GM19035 (cell line): ENCODE measurements around the gene FUT7.
"Not testable (repeated sequence)": the region's sequence is repeated elsewhere in the genome, so short reads cannot be mapped to it uniquely, and the experiment has no call there.

Experiments
- ATAC-seq: cut with Tn5 transposase; IDR thresholded peaks from one replicate; pipeline ENCODE4 v1.9.1; 2021; ENCODE audit not compliant: unreplicated experiment

FUT7 gene

DNA sequence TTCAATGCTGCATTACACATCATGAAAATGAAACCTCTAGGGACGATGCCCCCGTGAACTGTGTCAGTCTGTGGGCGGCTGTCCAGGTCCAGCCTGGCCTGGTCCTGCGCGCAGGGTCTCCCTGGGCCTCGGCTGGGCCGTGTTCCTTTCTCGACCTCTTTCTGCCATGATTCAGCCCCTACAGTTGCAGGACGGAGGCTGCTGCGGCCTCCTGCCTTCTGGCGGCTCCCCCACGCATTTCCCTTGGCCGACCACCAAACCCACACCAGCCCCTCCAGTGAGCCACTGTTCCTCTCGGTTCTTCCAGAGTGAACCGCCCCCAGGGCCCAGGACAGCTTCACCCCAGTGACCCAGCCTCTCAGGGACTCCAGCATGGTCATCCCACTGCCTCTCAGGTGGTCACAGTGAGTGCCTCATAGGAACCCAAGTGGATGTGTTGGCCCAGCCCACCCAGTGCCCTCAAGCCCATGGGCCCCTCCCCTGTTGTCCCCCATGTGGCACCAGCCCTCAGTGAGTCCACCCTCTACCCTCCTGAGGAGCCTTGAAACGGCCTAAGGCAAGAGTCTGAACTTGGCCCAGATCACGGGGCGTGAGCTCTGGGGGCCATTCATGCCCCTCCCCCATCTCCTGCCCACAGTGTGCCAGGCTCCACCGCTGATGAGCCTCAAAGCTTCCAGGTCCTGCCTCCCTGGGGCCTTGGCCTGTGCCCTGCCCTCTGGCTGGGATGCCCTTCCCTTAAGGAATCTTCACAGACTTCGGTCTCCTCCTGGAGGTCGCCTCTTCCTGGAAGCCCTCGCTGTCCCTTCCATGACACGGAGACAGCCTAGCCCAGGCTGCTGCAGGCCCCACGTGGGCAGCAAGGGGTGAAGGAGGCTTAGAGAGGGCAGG, 25.5 kb downstream of the FUT7 start:
- no peak for ATAC-seq

DNA sequence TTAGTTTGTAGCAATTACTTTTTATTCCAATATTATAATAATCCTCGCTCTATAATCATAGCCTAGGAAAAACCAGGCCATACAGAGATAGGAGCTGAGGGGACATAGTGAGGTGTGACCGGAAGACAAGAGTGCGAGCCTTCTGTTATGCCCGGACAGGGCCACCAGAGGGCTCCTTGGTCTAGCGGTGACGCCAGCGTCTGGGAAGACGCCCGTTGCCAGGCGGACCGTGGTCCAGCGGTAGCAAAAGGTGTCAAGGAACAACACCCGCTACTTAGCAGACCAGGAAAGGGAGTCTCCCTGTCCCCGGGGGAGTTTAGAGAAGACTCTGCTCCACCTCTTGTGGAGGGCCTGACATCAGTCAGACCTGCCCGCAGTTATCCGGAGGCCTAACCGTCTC, 27.6 kb downstream of the FUT7 start:
- ATAC-seq, result not testable (repeated sequence)

DNA sequence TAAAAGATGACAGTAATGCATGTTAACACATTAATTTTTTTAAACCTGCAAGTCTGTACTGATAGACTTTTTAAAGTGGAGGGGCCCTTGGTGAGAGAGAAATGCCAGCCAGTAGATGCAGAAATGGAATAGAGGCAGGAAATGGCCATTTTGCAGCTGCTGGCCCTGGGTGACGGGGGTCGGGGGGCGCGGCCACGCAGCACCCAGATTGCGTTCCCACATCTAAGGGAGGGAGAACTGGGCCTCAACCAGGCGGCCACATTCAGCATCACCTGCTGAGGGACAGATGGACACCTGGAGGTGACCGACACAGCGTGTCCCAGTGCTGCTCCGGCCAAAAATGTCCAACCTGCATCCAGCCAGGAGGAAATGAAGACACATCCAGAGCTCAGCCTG, 29.2 kb downstream of the FUT7 start:
- ATAC-seq, result no peak

DNA sequence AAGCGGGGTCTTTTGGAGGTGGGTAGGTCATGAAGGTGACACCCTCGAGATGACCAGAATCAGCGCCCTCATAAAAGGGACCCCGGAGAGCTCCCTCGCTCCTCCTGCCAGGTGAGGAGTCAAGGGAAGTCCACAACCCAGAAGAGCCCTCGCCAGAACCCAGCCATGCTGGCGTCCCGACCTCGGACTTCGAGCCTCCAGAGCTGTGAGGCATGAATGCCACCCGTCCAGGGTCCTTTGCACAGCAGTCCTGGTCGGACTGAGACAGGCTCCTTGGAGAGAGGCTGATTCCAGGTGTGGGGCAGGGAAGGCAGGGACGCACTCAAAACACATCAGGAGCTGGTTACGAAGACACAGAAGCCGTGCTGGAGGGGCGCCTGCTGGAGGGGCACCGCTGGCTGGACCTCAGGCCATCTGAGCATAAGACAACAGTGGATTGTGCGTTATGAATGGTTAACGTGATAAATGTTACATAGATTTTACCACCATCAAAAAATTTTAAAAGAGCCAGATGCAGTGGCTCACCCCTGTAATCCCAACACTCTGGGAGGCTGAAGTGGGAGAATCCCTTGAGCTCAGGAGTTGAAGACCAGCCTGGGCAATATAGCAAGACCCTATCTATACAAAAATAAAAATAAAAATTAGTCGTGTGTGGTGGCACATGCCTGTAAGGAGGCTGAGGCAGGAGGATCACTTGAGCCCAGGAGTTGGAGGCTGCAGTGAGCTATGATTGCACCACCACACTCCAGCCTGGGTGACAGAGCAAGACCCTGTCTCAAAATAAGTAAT, 29.8 kb downstream of the FUT7 start:
- ATAC-seq, result no peak

DNA sequence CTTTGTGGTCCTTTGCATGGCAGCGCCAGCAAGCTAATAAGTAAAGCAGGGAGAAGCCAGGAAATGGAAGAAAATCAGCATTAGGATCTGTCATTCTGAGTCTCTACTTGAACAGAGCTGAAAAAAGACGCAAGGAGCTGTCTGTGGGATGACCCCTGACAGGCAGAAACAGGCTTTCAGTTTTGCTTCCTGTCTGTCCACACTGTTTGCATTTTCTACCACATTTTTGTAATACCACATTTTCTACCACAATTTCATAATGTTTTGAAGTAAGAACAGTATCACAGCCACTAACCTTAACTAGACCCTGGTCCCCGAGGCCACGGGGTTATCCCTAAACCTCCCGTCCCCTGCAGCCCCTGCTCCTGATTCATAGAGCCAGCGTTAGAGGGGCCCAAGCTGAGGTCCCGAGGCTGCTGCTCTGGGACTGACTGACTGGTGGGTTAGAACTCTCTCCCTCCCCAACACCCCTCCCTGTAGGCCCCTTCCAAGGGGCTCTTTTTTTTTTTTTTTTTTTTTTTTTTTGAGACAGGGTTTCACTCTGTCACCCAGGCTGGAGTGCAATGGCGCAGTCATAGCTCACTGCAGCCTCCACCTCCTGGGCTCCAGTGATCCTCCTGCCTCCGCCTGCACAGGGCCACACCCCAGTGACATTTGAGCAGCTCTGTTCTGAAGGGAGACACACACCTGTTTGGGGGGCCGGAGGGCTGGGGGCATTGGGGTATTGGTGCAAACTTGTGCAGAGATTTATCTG, 31.5 kb downstream of the FUT7 start:
- peak; percentile 81 for ATAC-seq

DNA sequence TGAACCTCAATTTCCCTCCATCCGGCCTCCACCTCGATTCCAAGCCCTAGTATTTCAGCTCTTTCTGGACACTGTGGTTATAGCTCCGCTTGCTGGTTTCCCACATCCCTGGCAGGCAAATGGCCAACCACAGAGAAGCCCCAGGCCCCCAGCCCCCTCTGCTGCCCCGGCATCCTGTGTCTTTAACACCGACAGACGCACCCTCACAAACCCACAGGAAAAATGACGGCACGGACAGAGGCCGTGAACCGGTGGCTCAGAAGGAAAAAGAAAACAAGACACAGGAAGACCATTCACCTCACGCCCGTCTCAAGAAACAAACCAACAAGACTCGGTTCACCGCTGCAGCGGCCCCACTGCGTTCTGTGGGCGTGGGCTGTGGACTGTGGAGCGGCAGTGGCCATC, 34.1 kb downstream of the FUT7 start:
- no peak for ATAC-seq

DNA sequence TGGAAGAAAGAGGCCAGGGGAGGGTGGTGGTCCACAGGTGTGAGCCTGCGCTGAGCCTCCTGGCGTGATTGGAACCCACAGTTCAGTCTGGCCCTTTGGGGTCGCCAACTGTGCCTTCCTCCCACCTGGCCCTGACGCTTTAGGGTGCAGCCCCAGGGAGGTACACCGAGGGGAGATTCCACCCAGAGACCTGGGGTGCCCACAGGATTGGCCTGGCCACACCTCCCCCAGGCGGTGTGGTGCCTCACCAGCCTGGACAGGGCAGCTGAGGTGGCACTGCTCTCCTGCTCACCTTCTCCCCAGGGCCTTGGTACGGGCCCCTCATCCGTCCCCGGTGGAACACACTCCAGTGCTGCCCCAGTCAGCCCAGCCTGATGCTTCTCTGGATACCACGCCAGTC, 34.5 kb downstream of the FUT7 start:
- no peak for ATAC-seq

DNA sequence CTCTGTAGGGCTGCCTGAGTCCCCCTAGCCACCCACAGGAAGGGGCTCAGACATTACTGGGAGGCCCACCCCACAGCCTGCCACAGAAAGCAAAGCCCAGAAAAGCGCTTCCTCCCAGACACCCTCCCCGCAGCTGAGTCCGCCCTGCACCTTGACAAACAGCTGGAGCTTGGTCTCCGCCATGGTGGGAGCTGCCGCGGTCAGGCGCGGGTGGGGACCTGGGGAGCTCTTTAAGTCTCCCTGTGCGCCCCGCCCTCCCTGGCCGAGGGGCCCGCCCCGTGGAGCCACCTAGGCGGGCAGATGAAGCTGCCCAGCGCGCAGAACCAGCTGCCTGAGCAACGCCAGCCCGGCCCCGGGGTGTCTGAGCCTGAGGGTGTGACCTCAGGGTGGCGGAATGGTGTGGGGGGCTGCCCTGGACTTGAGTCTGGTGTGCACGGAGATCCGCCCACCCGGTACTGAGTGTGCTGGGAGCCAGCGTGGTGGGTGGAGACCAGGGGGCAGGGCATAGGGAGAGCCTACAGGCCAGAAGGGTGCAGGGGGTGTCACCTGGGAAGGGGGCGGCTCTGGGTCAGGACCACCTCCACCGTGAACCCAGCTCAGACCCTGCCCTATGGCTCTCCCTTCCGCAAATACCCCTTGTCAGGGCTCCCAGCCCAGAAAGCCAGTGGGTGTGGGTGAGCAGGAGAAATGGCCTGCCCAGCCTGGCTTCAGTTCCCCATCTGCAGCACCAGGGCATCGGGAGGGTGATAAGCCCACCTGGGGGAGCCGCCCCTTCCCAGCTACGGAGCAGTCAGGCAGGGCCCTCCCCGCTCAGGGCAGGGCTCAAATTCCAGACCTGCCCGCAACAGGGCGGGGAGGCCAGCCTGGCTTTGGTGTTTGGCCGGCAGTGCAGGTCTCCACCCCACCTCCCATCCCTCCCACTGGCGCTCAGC, 35.3 kb downstream of the FUT7 start, which contains the start of gene CLIC3:
Gene CLIC3 (minus strand): TSS at position 208 of the 932 bp plus-strand sequence. CDS start 25 bp downstream, at position 183.
- no peak for ATAC-seq

DNA sequence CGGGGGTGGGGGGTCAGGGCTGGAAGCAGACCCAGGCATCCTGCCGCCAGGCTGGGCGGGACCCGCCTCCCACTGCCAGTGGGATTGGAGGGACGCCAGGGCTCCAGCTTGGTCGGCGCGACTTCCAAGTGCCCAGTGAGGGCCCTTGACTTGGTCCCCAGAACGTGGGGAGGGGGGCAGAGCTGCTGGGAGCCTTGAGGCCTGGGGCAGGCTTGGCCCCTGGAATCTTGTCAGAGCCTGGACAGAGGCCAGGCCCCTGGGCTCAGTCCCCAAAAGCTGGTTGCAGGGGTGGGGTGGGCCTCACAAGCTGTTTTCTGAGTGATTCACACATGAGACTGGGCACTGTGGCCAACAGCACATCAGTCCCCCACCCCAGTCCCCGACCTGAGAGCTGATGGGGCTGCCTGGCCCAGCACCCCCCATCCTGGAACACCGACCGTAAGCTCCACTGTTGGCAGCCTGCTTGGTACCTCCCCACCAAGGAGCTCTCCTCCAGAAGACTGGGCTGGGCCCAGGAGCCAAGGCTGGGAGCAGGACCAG, 36.0 kb downstream of the FUT7 start:
- no peak for ATAC-seq

DNA sequence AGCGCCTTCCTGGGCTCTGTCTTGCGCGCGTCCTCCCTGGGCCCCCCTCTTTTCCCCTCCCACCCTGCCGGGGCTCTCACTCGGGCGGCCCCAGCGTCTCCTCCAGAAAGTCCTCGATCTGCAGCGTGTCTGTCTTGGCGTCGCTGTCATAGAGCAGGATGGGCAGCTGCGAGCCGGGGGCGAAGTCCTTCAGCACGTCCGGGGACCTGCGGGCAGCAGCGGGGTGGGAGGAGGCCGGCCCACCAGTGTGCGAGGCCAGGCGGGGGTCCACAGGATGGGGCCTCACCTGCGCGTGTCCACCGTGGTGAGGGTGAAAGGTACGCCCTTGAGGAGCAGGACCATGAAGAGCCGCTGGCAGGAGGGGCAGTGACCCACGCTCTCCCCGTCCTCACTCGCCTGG, 36.5 kb downstream of the FUT7 start:
- no peak for ATAC-seq

DNA sequence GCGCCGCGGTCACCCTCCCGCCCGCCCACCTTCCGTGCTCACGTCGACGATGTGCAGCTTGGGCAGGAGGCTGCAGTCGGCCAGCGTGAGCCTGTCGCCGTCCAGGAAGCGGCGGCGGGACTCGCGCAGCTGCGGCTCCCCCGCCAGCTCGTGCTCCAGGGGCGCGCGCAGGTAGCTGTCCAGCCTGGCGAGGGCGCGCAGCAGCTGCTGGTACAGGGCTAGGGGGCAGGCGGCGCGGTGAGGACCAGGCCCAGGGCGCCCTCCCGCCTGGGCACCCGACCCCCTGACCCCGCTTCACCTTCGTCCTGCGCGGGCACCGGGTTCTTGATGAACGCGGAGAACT, 37.0 kb downstream of the FUT7 start:
- no peak for ATAC-seq

DNA sequence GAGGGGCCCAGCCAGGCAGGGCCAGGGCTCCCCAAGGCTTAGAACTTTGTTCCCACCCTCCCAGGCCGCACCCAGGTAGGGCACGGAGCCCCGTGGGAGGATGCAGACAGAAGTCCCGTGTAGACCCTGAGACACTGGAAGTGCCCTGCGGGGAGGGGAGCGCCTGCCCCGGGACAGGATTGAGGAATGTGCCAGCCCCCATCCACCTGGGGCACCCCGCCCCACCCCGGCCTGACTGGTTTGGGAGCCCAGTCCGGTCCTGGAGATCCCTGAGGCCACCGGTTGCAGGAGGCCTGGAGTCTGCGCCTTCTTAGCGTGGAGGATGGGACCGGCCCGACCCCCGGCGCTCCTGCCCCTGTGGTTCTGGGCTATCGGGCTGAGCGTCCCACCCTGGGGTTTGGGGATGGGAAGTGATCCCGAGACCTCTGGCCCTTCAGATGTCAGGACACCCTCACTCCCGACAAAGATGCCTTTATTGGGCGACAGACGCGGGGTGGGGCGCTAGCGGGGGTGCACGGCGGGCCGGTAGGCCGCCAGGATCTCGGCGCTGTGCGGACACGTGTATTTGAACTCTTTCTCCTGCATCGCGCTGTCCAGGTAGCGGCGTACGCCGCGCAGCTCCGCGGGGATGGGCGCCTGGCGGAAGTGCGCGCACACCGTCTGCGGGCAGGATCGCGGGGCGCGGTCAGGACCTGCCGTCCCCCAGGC, 37.6 kb downstream of the FUT7 start:
- ATAC-seq, result no peak

DNA sequence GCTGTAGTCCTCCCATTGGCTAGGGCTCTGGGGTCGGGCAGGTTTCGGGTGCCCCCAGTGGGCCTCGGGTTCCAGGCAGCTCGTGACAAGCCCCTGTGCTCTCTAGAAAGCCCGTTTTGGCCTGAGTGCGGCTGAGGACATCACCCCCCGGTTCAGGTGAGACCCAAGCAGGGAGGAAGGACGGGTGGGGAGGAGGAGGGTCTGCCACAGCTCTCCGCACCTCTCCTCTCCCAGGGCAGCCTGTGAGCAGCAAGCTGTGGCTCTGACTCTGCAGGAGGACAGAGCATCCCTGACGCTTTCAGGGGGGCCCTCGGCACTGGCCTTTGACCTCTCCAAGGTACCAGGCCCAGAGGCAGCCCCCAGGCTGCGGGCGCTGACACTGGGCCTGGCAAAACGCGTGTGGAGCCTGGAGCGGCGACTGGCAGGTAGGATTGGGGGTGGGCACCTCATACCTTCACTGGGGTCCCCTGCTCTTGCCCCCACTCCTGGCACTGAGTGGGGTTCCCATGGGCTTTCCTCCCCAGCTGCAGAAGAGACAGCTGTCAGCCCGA, 39.0 kb downstream of the FUT7 start:
- peak; percentile 13 for ATAC-seq

DNA sequence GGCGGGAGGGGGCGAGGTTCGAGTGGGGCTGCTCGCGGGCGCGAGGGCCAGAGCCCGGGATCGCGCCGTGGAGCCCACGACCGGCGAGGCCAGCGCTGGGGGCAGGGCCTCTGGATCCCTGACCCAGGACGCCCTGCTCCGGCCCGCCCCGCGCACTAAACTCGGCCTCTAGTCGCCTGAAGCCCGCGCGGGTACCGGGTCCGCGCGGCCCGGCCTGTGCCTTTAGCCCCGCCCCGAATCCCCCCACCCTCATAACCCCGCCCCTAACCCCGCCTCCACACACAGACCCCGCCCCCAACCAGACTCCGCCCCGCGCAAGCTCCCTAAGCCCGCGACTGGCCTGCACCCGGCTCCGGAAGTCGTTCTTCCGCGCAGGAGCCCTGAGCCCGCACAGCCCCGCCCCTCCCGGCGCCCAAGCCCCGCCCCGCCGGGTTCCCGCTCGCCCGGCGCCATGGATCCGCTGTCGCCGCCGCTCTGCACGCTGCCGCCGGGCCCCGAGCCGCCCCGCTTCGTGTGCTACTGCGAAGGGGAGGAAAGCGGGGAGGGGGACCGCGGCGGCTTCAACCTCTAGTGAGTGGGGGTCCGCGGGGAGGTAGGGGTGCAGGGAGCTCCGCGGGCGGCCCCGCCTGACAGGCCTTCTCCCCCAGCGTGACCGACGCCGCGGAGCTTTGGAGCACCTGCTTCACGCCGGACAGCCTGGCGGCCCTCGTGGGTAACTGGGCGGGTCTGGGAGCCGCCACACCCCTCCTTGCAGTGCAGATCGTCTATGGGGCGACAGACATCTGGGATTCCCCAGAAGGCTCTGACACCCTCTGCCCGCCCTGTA, 39.7 kb downstream of the FUT7 start, which contains the start of gene PAXX:
Gene PAXX (plus strand): TSS at position 430 of the 826 bp plus-strand sequence. CDS start 22 bp downstream, at position 452.
- peak; percentile 82 for ATAC-seq

DNA sequence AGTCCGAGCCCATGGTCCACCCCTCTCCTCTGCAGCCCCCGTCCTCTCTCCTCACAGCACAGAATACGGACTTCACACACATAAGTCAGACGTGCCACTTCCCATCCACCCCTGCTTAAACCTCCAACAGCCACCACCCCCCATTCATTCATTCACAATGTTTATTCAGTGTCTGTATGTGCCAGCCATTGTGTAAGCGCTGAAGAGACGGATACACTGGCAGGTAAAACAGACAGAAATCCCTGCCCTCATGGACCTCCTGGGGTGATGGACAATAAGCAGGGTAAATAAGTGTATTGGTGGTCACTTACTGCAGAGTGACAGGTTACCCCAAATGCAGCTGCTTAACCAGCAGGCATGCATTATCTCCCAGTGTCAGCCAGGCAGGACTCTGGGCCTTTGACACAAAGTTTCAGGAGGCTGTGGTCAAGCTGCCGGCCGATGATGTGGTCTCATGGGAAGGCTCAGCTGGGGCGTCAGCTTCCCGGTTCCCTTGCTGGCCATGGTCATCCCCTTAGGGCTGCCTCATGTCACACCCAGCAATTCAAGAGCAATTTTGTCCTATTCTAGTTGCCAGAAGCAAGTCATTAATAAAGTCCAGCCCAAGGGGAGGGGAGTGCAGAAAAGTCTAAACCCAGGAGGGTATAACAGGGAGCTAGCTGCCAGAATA, 41.5 kb downstream of the FUT7 start:
- ATAC-seq, result no peak

DNA sequence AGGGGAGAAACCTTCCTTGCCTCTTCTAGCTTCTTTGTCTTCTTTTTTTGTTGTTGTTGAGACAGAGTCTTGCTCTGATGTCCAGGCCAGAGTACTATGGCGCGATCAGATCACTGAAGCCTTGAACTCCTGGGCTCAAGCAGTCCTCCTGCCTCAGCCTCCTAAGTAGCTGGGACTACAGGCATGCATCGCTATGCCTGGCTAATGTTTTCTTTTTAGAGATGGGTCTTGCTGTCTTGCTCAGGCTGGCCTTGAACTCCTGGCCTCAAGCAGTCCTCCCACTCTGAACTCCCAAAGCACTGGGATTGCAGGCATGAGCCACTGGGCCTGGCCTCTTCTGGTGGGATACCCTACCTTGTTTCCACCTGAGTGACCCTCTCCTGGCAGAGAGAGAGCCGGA, 43.0 kb downstream of the FUT7 start:
- no peak for ATAC-seq

DNA sequence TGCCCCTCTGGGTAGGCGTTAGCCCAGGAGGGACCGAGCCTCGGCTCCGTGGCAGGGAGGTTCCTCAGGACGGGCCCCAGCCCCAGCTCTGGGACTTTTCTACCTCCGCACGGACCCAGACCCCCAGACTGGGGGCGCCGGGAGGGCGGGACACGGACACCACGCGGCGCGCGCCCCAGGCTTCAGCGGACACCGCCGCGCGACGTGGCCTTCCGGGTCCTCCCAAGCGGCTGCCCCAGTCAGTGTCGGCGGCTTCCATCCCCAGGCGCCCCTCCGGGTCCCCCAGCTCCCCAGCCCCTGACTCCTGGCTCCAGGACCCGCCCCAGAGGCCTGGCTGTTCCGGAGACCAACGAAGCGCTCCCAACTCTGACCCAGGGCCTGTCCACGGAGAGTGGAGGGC, 46.0 kb downstream of the FUT7 start:
- ATAC-seq, result no peak
